GM19438 (cell line): ENCODE results near the gene GRAMD1C.
"Not testable (repeated sequence)": the region's sequence is repeated elsewhere in the genome, so short reads cannot be mapped to it uniquely, and the experiment has no call there.

Source experiments
- ATAC-seq: cut with Tn5 transposase; IDR thresholded peaks from one replicate; pipeline ENCODE4 v1.9.1; 2021; ENCODE audit warnings: low read depth; ENCODE audit not compliant: unreplicated experiment

The GRAMD1C gene

DNA sequence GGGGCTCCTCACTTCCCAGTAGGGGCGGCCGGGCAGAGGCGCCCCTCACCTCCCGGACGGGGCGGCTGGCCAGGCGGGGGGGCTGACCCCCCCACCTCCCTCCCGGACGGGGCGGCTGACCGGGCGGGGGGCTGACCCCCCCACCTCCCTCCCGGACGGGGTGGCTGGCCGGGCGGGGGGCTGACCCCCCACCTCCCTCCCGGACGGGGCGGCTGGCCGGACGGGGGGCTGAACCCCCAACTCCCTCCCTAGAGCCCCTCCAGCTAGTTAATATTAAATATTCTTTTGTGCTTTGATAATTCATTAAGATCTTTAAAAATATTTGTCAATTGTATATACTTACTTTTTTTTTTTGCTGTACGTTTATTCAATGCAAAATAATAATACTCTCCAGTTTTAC is 11.3 kb downstream of the GRAMD1C start:
- not testable (repeated sequence) for ATAC-seq

GRCh38 chr3:113850391-113850790 is 11.8 kb downstream of the GRAMD1C start:
- ATAC-seq: not testable (repeated sequence)

DNA sequence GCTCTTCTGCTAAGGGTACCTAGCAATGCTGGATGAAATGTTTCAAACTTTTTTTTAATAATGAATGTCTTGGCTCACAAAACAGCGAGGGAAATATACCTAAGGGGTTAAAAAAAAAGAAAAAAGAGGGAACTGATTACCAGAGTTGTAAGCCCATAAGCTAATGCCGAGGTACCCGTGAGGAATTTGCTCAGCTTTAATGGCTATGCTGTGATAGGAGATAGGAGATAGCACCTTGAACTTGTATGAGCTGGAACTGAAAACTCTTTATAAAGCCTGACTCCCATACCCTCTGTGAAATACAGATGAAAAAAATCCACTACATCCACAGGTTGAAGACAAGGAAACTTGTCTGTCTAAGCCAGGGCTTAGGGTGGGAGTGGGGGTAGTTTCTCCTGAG is 13.9 kb downstream of the GRAMD1C start:
- no peak for ATAC-seq

DNA sequence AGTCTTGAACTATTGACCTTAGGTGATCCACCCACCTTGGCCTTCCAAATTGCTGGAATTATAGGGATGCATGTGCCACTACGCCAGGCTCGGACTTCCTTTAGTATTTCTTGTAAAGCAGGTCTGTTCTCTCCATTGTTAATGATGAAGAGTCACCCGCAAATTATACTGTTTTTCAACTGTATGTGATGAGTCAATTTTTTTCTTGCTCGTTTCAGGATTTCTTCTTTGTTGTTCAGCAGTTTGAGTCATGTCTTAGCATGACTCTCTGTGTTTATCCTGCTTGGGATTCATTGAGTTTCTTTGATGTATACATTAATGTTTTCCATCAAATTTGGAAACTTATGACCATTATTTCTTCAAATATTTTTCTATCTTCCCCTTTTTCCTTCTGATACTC is 28.9 kb downstream of the GRAMD1C start:
- ATAC-seq: no peak

DNA sequence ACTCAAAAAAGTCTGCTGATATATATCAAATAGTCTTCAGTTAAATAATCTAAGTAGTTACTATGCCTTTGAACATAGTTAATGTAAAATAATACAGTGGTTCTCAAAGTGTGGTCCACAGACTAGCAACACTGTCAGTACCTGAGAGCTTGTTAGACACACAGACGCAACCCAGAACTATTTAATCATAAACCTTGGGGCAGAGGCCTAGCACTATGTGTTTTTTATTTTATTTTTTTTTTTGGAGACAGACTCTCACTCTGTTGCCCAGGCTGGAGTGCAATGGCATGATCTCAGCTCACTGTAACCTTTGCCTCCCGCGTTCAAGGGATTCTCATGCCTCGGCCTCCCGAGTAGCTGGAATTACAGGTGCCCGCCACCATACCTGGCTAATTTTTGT is 34.7 kb downstream of the GRAMD1C start:
- ATAC-seq: no peak

- ATAC-seq: no peak
Observed at GRCh38 chr3:113873814-113874526, 35.4 kb downstream of the GRAMD1C start.

DNA sequence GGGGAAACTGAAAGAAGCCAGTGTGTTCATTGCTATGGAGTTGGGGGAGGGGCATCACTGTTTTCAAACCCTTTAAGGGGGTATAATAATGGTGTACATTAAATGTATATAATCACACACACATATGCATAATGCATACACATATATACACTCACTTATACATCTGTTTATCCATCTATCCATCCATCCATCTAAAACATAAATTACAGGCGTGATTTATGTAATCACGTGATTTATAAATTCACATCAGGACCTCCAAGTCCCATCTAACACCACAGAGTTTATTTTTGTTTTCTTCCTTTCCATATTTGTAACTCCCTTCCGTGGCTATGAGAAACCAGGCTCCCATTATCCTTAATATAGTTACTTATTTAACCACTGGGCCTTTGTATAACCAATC is 39.8 kb downstream of the GRAMD1C start:
- no peak for ATAC-seq

DNA sequence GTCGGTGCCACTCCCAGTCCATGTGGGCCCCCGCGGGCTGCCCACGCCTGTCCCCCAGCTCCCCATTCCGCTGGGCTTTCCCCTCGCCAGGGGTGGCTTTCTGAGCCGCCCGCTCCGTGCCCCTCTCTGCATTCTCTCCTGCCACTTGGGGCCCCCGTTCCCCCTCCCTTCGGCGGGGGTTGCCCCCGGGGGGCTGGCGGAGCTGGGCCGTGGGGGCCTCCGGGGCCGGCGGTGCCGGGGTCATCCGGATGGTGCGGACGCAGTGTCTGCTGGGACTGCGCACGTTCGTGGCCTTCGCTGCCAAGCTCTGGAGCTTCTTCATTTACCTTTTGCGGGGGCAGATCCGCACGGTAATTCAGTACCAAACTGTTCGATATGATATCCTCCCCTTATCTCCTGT is 46.5 kb downstream of the GRAMD1C start:
- ATAC-seq: no peak

DNA sequence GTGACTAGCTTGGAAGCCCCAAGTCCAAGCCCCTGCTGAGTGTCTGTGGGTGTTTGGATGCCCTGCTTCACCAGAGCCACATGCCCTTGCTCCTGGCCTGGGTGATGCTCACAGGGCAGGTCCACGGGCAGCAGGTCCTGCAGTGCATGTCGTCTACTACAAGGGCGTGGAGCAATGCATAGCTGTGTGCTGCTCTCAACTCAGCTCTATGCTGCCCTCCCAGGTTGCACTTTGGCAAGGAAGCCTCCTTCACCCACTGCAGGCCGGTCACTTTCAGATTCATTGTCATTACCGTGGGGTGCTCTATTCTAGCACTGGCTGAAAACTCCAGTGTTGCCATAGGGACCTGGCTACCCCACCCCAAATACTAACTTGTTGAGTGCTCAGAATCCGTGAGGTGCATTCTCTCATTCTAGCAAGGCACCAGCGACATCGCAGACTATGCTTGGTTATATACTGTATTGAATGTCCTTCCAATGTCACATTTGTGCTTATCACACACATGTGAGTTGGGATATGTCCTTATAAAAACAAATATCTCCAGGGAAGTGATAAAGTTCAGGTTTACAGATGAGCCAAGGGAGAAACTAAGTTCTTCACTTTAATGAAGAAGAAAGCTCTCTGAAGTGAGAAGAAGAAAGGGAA is 51.8 kb downstream of the GRAMD1C start:
- no peak for ATAC-seq

GRCh38 chr3:113894927-113895326 is 56.3 kb downstream of the GRAMD1C start:
- no peak for ATAC-seq

DNA sequence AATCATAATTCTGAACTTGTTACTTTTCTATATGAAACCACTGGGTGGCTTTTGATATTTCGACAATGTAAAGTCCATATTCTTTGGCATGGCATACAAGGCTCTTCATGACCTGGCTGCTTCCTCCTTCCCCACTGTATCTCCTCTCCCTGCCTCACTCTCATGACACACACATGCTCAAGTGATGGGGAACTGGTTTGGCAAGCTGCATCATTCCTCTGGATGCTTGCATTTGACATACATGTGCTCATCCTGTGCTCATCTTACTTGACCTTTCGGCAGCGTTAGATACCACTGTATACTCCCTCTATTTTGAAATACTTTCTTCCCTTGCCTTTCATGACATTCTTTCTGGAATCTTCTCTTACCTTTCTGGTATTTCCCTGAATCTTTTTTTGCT is 57.4 kb downstream of the GRAMD1C start:
- ATAC-seq: no peak

DNA sequence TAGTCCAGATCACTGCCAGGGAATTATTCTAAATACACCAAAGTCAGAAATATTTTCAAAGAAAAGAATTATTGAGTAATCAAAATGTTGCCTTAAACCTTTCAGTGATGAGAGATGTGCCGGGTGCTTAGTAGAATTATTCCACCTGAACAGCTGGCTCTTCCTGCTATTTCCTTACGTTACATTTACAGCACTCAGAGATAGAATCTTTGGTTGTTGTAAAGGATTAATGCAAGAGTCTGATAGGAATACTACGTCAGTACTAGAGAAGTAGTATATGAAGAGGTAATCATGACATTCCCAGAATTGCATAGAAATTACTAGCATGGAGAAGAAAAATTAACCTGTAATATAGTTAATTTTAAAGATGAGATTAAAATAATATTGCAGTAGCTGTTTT is 58.3 kb downstream of the GRAMD1C start:
- ATAC-seq: no peak

- no peak for ATAC-seq
Observed at GRCh38 chr3:113897373-113897777, 58.8 kb downstream of the GRAMD1C start.

GRCh38 chr3:113898892-113899291 is 60.3 kb downstream of the GRAMD1C start:
- ATAC-seq: no peak

- ATAC-seq: no peak
Observed at GRCh38 chr3:113906568-113907140, 68.1 kb downstream of the GRAMD1C start.

- no peak for ATAC-seq
Observed at GRCh38 chr3:113908133-113908532, 69.5 kb downstream of the GRAMD1C start.

DNA sequence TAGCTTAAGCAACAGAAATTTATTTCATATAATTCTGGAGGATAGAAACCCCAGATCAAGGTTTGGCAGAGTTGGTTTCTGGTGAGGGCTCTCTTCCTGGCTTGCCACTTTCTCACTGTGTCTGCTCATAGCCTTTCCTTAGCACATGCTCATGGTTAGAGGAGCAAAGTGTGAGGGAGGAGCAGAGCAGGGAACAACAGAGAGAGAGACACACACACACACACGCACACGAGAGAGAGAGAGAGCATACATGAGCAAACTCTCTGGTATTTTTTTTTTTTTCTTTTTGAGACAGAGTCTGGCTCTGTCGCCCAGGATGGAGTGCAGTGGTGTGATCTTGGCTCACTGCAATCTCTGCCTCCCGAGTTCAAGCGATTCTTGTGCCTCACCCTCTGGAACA is 72.4 kb downstream of the GRAMD1C start:
- ATAC-seq: no peak

DNA sequence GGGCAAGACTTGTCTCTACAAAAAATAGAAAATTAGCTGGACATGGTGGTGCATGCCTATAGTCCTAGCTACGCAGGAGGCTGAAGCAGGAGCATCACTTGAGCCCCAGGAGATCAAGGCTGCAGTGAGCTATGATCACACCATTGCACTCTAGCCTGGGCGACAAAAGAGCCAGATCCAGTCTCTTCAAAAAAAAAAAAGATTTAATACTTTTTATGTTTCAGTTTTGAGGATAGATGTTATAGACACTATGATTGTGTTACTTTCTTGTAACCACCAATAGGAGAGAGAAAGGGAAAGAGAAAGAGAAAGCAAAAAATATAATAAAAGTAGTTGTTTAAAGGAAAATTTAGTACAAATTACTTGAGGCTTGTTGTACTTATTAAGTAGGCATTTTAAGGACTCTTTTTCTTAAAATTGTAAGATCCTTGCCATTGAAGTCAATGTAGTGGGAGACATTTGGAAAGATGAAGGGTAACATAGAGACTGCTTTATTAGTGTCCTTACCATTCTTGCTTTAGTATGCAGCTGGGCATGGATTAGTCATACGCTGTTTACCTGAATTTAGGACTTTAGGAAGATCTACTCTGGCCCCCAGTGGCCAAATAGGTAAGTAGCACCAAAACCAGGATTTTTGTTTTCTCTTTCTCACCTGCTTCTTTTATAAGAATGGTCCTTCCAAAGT is 74.1 kb downstream of the GRAMD1C start:
- ATAC-seq: peak; percentile 98

DNA sequence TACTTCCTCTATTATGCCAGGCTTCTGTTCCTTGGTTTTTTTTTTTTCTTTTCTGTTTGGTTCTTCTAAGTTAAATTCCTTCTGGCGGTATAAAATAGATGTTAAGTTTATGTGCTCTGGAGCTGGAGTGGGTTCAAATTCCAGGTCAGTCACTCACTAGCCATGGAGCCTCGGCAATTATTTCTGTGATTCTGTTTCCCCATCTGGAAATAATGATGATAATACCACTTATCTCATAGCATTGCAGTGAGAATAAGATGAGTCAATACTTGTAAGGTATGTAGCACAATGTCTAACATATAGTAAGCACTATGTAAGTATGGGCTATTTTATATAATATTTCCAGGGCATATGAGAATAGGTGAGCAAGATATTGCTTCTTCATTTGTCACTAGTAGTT is 76.1 kb downstream of the GRAMD1C start:
- ATAC-seq: no peak

GRCh38 chr3:113927556-113927955 is 89.0 kb downstream of the GRAMD1C start:
- no peak for ATAC-seq

DNA sequence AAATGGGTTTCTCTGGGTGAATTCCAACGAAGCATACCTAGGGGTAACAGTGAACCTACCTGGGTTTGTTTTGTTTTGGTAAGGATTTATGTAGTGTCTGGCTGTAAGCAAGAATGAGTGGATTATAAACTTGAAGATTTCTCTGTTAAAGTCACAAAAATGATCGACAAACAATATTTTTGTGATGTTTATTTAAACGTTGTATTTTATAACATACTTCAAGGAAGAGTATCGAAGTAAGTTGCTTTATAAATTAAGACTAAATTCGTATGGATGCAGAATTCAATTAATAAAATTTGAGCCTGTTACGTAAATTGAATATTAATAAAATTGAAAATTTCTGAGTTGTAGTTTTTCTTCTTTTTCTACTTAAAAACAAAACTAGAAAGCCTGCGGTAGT is 108.2 kb downstream of the GRAMD1C start:
- no peak for ATAC-seq
